Neural cell (in vitro differentiated cells): ENCODE measurements around the gene PTPRK. TPM values are rescaled to one million over a fixed set of nuclear protein-coding genes. Genes with fewer than 3 reads are reported as not detected.

Experiments
- H2AFZ ChIP-seq: fragments of 200-600, 300-800 bp; sonication (generic), shearing (Covaris generic); 2 replicates; pipeline ENCODE4 v1.6.0; 2014; ENCODE audit warnings: low read depth, mild to moderate bottlenecking, antibody characterized with exemption, low read length, moderate library complexity
- H3F3A ChIP-seq: fragments of 200-600 bp; shearing (Covaris generic); 2 replicates; pipeline ENCODE4 v1.6.1; 2016; ENCODE audit warnings: mild to moderate bottlenecking, moderate library complexity, mixed read lengths, antibody characterized with exemption, low read length; ENCODE audit not compliant: insufficient read depth, poor library complexity, severe bottlenecking
- H3K27ac ChIP-seq: fragments of 200-600, 300-800 bp; sonication (generic), shearing (Covaris generic); 2 replicates; pipeline ENCODE4 v1.5.1; 2014; ENCODE audit warnings: mild to moderate bottlenecking, low read length, moderate library complexity
- H3K27me3 ChIP-seq: fragments of 300-800, 200-600 bp; sonication (generic), shearing (Covaris generic); 2 replicates; pipeline ENCODE4 v1.6.0; 2014; ENCODE audit warnings: mild to moderate bottlenecking, low read depth, low read length, moderate library complexity; ENCODE audit not compliant: insufficient read depth
- H3K36me3 ChIP-seq: fragments of 300-800, 200-600 bp; sonication (generic), shearing (Covaris generic); 2 replicates; pipeline ENCODE4 v1.5.1; 2014; ENCODE audit warnings: mild to moderate bottlenecking, antibody characterized with exemption, low read length, moderate library complexity; ENCODE audit not compliant: insufficient read depth
- H3K4me2 ChIP-seq: fragments of 300-800, 200-600 bp; sonication (generic), shearing (Covaris generic); 2 replicates; pipeline ENCODE4 v1.6.0; 2014; ENCODE audit warnings: mild to moderate bottlenecking, low read length
- H3K4me3 ChIP-seq: fragments of 300-800, 200-600 bp; sonication (generic), shearing (Covaris generic); 2 replicates; pipeline ENCODE4 v1.5.1; 2014; ENCODE audit warnings: mild to moderate bottlenecking, low read length, moderate library complexity
- H3K79me2 ChIP-seq: fragments of 200-600 bp; shearing (Covaris generic); replicated peaks from 2 replicates; pipeline ENCODE4 v1.6.0; 2014; ENCODE audit warnings: mild to moderate bottlenecking, low read length, moderate library complexity; ENCODE audit not compliant: insufficient read depth
- H3K9ac ChIP-seq: fragments of 300-800, 200-600 bp; sonication (generic), shearing (Covaris generic); 2 replicates; pipeline ENCODE4 v1.6.1; 2016; ENCODE audit warnings: mild to moderate bottlenecking, low read length, mixed read lengths
- H3K9me2 ChIP-seq: fragments of 200-600 bp; shearing (Covaris generic); 2 replicates; pipeline ENCODE4 v1.6.1; 2016; ENCODE audit warnings: mild to moderate bottlenecking, low read length, mixed read lengths; ENCODE audit not compliant: insufficient read depth
- H3K9me3 ChIP-seq: fragments of 200-600, 300-800 bp; sonication (generic), shearing (Covaris generic); 2 replicates; pipeline ENCODE4 v1.6.1; 2016; ENCODE audit warnings: mild to moderate bottlenecking, mixed run types, low read length, moderate library complexity, mixed read lengths
- H4K20me1 ChIP-seq: fragments of 200-600 bp; shearing (Covaris generic); 2 replicates; pipeline ENCODE4 v1.6.1; 2016; ENCODE audit warnings: mild to moderate bottlenecking, mixed run types; ENCODE audit not compliant: insufficient read depth
- CTCF ChIP-seq: fragments of 450-650 bp; IDR thresholded peaks from 2 replicates; pipeline ENCODE4 v1.5.1; 2014; ENCODE audit warnings: antibody characterized with exemption, mild to moderate bottlenecking, moderate library complexity; ENCODE audit not compliant: poor library complexity, severe bottlenecking
- EP300 ChIP-seq: fragments of 450-650 bp; conservative IDR thresholded peaks from 2 replicates; pipeline ENCODE4 v1.6.1; 2014; ENCODE audit warnings: antibody characterized with exemption, mild to moderate bottlenecking, moderate library complexity; ENCODE audit not compliant: poor library complexity, severe bottlenecking
- EZH2 ChIP-seq: fragments of 200-600, 300-800 bp; shearing (Covaris generic), sonication (generic); IDR thresholded peaks from 2 replicates; pipeline ENCODE4 v1.6.1; 2014; ENCODE audit warnings: antibody characterized with exemption, low read length, borderline replicate concordance, mild to moderate bottlenecking; ENCODE audit not compliant: insufficient read depth, poor library complexity, severe bottlenecking
- MXI1 ChIP-seq: fragments of 450-650 bp; conservative IDR thresholded peaks from 2 replicates; pipeline ENCODE4 v1.6.1; 2014; ENCODE audit warnings: antibody characterized with exemption, mild to moderate bottlenecking; ENCODE audit not compliant: poor library complexity, severe bottlenecking
- POLR2AphosphoS5 ChIP-seq: IDR thresholded peaks from 2 replicates; pipeline ENCODE4 v1.6.1; 2012
- RAD21 ChIP-seq: fragments of 450-650 bp; conservative IDR thresholded peaks from 2 replicates; pipeline ENCODE4 v1.6.1; 2014; ENCODE audit warnings: antibody characterized with exemption, mild to moderate bottlenecking, moderate library complexity
- SMC3 ChIP-seq: fragments of 450-650 bp; conservative IDR thresholded peaks from 2 replicates; pipeline ENCODE4 v1.6.1; 2014; ENCODE audit warnings: antibody characterized with exemption, mild to moderate bottlenecking, moderate library complexity; ENCODE audit not compliant: poor library complexity
- TAF1 ChIP-seq: IDR thresholded peaks from 2 replicates; pipeline ENCODE4 v1.6.1; 2012; ENCODE audit warnings: low read depth
- polyA plus RNA-seq: library from polyadenylated mRNA; depleted of rRNA; stranded (reverse); fragments of >200 nt; gene quantifications from 2 replicates; pipeline ENCODE4 v1.2.3, GENCODE V29; 2014
- TF ChIP-seq, protein P1 (sequence below): IDR thresholded peaks from 2 replicates; pipeline ENCODE4 v1.6.1; 2012; ENCODE audit warnings: borderline replicate concordance

Gene PTPRK
- polyA plus RNA-seq, 1 donor from 2014 or later, result 10.4 TPM

- H3K4me2 ChIP-seq, result no peak overlapping the region
- H4K20me1 ChIP-seq, result no peaks in the 10 kb centered on the region
- no peak overlapping the region for H2AFZ ChIP-seq
- no peaks in the 10 kb centered on the region for H3K36me3 ChIP-seq
- H3K27me3 ChIP-seq, result no peaks in the 10 kb centered on the region
- H3K9ac ChIP-seq, result no peak overlapping the region
- TF ChIP-seq RAD21 (no peak), MXI1 (no peak), EP300 (no peak), EZH2 (no peak), SMC3 (no peak), TAF1 (no peak), CTCF (no peak), POLR2AphosphoS5 (no peak)
- TF ChIP-seq, protein P1, sequence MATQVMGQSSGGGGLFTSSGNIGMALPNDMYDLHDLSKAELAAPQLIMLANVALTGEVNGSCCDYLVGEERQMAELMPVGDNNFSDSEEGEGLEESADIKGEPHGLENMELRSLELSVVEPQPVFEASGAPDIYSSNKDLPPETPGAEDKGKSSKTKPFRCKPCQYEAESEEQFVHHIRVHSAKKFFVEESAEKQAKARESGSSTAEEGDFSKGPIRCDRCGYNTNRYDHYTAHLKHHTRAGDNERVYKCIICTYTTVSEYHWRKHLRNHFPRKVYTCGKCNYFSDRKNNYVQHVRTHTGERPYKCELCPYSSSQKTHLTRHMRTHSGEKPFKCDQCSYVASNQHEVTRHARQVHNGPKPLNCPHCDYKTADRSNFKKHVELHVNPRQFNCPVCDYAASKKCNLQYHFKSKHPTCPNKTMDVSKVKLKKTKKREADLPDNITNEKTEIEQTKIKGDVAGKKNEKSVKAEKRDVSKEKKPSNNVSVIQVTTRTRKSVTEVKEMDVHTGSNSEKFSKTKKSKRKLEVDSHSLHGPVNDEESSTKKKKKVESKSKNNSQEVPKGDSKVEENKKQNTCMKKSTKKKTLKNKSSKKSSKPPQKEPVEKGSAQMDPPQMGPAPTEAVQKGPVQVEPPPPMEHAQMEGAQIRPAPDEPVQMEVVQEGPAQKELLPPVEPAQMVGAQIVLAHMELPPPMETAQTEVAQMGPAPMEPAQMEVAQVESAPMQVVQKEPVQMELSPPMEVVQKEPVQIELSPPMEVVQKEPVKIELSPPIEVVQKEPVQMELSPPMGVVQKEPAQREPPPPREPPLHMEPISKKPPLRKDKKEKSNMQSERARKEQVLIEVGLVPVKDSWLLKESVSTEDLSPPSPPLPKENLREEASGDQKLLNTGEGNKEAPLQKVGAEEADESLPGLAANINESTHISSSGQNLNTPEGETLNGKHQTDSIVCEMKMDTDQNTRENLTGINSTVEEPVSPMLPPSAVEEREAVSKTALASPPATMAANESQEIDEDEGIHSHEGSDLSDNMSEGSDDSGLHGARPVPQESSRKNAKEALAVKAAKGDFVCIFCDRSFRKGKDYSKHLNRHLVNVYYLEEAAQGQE, result no peak
- H3K27ac ChIP-seq, result no peak overlapping the region
- H3K4me3 ChIP-seq, result no peak overlapping the region
- H3K9me2 ChIP-seq, result no peaks in the 10 kb centered on the region
- no peaks in the 10 kb centered on the region for H3F3A ChIP-seq
- no peaks in the 10 kb centered on the region for H3K79me2 ChIP-seq
- H3K9me3 ChIP-seq, result no peaks in the 10 kb centered on the region
Measured at GRCh38 chr6:128062882-128063603, 457.4 kb downstream of the PTPRK start.

GRCh38 chr6:128057946-128058345 lies 462.5 kb downstream of the PTPRK start:
- Histone ChIP-seq H4K20me1 (no peaks in the 10 kb centered on the region), H3K9ac (no peak overlapping the region), H3F3A (no peaks in the 10 kb centered on the region), H2AFZ (no peak overlapping the region), H3K4me3 (no peak overlapping the region), H3K36me3 (no peaks in the 10 kb centered on the region), H3K27me3 (no peaks in the 10 kb centered on the region), H3K9me3 (no peaks in the 10 kb centered on the region), H3K4me2 (no peak overlapping the region), H3K27ac (no peak overlapping the region), H3K79me2 (no peaks in the 10 kb centered on the region), H3K9me2 (no peaks in the 10 kb centered on the region)
- TF ChIP-seq POLR2AphosphoS5 (no peak), EP300 (no peak), MXI1 (no peak), TAF1 (no peak), EZH2 (no peak)
